Coronary artery (tissue), 2 donors: ENCODE data around the gene LCK.
A peak's percentile ranks its signal among the peaks of the same experiment; 100 is the strongest.

Experiments used
- DNase-seq: peaks from one replicate; pipeline ENCODE4 v3.0.0-alpha.2; 2017; ENCODE audit warnings: low spot score
- H3K27ac ChIP-seq, 2 donors: fragments of 200-600 bp; sonication (generic); one replicate each; pipeline ENCODE4 v1.5.1; 2016 to 2019
- H3K4me3 ChIP-seq: fragments of 200-600 bp; sonication (generic); 2 replicates; pipeline ENCODE4 v1.5.1; 2016; ENCODE audit warnings: mild to moderate bottlenecking, moderate library complexity
- CTCF ChIP-seq: fragments of 200-600 bp; sonication (generic); IDR thresholded peaks from one replicate; pipeline ENCODE4 v1.5.1; 2019; ENCODE audit warnings: antibody characterized with exemption

LCK gene

GRCh38 chr1:32250893-32251716 lies at the start of gene LCK:
TSS of gene LCK (plus strand) at chr1:32251265. CDS start at chr1:32274330, 23,065 bp downstream.
- DNase-seq: no peak
- no peak within 1 kb of the TSS for H3K4me3 ChIP-seq
- TF ChIP-seq CTCF: no peak
- H3K27ac ChIP-seq: peak within 1 kb of the TSS in 1 of 2 donors; percentile 64

- H3K27ac ChIP-seq: peak overlapping the region in 1 of 2 donors; percentile 65
- DNase-seq: no peak
- peak overlapping the region; percentile 86 for H3K4me3 ChIP-seq
- TF ChIP-seq CTCF: no peak
Measured at GRCh38 chr1:32204943-32205361, 46.1 kb upstream of the LCK start.

GRCh38 chr1:32205401-32206370 lies 45.4 kb upstream of the LCK start, which contains the start of gene IQCC:
TSS of gene IQCC (plus strand) at chr1:32205671. CDS start at chr1:32205682, 11 bp downstream.
- no peak for TF ChIP-seq CTCF
- H3K27ac ChIP-seq: peak within 1 kb of the TSS; percentile 41 to 65
- peak; percentile 91 for DNase-seq
- peak within 1 kb of the TSS; percentile 86 for H3K4me3 ChIP-seq

- DNase-seq: no peak
- no peak for TF ChIP-seq CTCF
- H3K27ac ChIP-seq: no peak overlapping the region
Measured at GRCh38 chr1:32208469-32208868, 42.6 kb upstream of the LCK start.

GRCh38 chr1:32208891-32209328 lies 42.2 kb upstream of the LCK start, which contains the start of gene DCDC2B:
TSS of gene DCDC2B (plus strand) at chr1:32209089. CDS start at chr1:32209094, 5 bp downstream.
- no peak within 1 kb of the TSS for H3K27ac ChIP-seq
- DNase-seq: no peak

More at GRCh38 chr1:32208469-32208868, 42.6 kb upstream of the LCK start:
- H3K4me3 ChIP-seq: no peak overlapping the region

More at GRCh38 chr1:32208891-32209328, 42.2 kb upstream of the LCK start, which contains the start of gene DCDC2B:
- no peak within 1 kb of the TSS for H3K4me3 ChIP-seq
- TF ChIP-seq CTCF: no peak
